ENCODE results near the gene PCNX3. TPM values are rescaled to one million over a fixed set of nuclear protein-coding genes. Genes with fewer than 3 reads are reported as not detected.

Gene PCNX3
- total and polyA plus RNA-seq, 10 of the 15 experiments (the other 5 are each of a cell fraction or from before 2014, with no cell fraction given) = 0.03 to 46.6 (median 8.4) TPM

DNA sequence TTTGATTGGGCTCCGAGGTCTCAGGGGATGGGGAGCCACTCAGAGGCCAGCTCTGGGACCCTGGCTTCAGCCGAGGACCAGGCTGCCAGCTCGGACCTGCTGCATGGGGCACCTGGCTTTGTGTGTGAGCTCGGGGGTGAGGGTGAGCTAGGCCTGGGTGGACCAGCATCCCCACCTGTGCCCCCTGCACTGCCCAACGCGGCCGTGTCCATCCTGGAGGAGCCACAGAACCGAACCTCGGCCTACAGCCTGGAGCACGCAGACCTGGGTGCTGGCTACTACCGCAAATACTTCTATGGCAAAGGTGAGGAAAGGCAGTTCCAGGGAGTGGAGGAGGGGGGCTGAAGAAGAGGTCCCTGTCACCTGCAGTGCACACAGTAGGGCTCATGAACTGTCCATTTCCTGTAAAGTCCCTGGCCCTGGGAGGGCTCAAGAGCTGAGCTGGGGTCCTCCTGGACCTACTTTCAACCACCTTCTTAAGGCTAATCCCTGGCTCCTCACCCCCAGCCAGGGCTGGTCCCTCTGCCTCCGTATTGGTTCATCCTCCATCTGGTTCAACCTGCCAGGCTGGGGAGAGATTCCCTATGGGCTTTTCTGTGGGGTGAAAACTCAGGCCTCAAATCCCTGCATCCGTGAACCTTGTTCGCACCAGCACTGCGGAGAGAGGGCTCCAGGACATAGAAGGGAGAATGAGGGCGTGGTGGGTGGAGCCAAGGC is 25.9 kb downstream of the PCNX3 start:
- Histone ChIP-seq H3K9ac (ENCODE audit: control insufficient read depth, insufficient read depth, low read length) (peak overlapping the region; percentile 92), H3K4me3 (peak overlapping the region; percentile 85), H3K27me3 (replicated peaks in 1 of 2; ENCODE audit: control insufficient read depth in 2 of 2, insufficient read depth in 2 of 2, low read length in 1 of 2) (no peaks in the 10 kb centered on the region), H2AFZ (ENCODE audit: control insufficient read depth, low read depth, low read length) (no peak overlapping the region), H3K27ac (ENCODE audit: control insufficient read depth, insufficient read depth) (peak overlapping the region; percentile 89), H4K20me1 (ENCODE audit: control insufficient read depth, insufficient read depth) (no peaks in the 10 kb centered on the region), H3K4me1 (ENCODE audit: control insufficient read depth, insufficient read depth, low read length) (peaks cover 34% of the 10 kb centered on the region), H3K36me3 (ENCODE audit: control insufficient read depth in 2 of 2, insufficient read depth in 2 of 2, low read length in 1 of 2) (peaks cover 11 to 33% of the 10 kb centered on the region in 2 experiments), H3K79me2 (ENCODE audit: control insufficient read depth, insufficient read depth, low read length) (peaks cover 42% of the 10 kb centered on the region), H3K9me3 (replicated peaks; ENCODE audit: control insufficient read depth, insufficient read depth, low read length) (no peaks in the 10 kb centered on the region), H3K4me2 (ENCODE audit: control insufficient read depth, insufficient read depth) (peak overlapping the region; percentile 99)
- RAD21 ChIA-PET (ENCODE audit: unreplicated experiment) = interaction anchor here (0.8 to 1.4 kb wide), 2 partner anchors 57 to 101 kb away, joined by 3 read pairs; no protein-coding TSS in a partner anchor
- WGBS (ENCODE audit: insufficient coverage, insufficient replicate concordance, low lambda C conversion rate, missing lambda C conversion rate) = 54% methylated on average over 16 of the region's 16 CpGs
- DNase-seq (ENCODE audit: low read depth, low spot score) = no peak
- FAIRE-seq = no peak
- SMC1A ChIA-PET (ENCODE audit: uncharacterized antibody, unreplicated experiment) = no interaction called here
- TF ChIP-seq DPF2 (IDR thresholded peaks at IDR 0.05) = peak; percentile 33
- TF ChIP-seq NFYA (IDR thresholded peaks at IDR 0.05; ENCODE audit: borderline replicate concordance, low read depth, low read length) = no peak
- TF ChIP-seq, protein P1, sequence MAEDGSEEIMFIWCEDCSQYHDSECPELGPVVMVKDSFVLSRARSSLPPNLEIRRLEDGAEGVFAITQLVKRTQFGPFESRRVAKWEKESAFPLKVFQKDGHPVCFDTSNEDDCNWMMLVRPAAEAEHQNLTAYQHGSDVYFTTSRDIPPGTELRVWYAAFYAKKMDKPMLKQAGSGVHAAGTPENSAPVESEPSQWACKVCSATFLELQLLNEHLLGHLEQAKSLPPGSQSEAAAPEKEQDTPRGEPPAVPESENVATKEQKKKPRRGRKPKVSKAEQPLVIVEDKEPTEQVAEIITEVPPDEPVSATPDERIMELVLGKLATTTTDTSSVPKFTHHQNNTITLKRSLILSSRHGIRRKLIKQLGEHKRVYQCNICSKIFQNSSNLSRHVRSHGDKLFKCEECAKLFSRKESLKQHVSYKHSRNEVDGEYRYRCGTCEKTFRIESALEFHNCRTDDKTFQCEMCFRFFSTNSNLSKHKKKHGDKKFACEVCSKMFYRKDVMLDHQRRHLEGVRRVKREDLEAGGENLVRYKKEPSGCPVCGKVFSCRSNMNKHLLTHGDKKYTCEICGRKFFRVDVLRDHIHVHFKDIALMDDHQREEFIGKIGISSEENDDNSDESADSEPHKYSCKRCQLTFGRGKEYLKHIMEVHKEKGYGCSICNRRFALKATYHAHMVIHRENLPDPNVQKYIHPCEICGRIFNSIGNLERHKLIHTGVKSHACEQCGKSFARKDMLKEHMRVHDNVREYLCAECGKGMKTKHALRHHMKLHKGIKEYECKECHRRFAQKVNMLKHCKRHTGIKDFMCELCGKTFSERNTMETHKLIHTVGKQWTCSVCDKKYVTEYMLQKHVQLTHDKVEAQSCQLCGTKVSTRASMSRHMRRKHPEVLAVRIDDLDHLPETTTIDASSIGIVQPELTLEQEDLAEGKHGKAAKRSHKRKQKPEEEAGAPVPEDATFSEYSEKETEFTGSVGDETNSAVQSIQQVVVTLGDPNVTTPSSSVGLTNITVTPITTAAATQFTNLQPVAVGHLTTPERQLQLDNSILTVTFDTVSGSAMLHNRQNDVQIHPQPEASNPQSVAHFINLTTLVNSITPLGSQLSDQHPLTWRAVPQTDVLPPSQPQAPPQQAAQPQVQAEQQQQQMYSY (CRISPR knock-in tag; IDR thresholded peaks at IDR 0.05) = no peak
- no peak for TF ChIP-seq RBBP5 (conservative IDR thresholded peaks at IDR 0.05)
- intact Hi-C loops (cut with micrococcal nuclease; ENCODE audit: unreplicated experiment) = no loop called here
- BruUV-seq (replicated peaks) = no TSS peak
- POLR2A ChIA-PET = interaction anchor here (1.4 to 7.6 kb wide), 5 partner anchors 12 to 64 kb away, joined by 4 to 100 read pairs (median 7); partner anchors contain the start of genes PCNX3 and RELA
- CTCF ChIA-PET = interaction anchor here (0.6 to 2.0 kb wide), 4 partner anchors 12 to 152 kb away, joined by 3 to 9 read pairs (median 3); no protein-coding TSS in a partner anchor
- in situ Hi-C loops (cut with MboI) = no loop called here
- ATAC-seq = no peak
